ENCODE data around the gene PAX6. TPM values are rescaled to one million over a fixed set of nuclear protein-coding genes. Genes with fewer than 3 reads are reported as not detected.
A peak's percentile ranks its signal among the peaks of the same experiment; 100 is the strongest.

Gene PAX6
- total RNA-seq, 4 donors from 2014 or later, result 0.08 to 1.1 (median 0.55) TPM

DNA sequence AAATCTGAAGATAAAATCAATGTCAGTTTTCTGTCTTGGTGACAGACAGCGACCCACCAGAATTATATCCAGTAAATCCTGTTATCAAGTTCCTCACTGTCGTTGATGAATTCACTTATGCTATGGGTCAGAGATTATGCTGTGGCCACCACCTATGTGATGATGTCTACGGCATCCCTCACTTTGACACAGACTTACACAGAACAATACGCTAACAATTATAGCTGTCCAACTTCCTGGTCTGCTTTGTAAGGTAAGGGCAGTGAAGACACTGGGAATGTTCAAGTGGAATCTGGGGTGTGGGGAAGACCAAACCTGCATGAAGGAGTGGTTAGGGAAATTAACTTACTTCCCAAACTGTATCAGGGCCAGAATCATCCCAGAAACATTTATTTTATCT is 19.3 kb upstream of the PAX6 start:
- no peak overlapping the region for H3K4me3 ChIP-seq
- H3K36me3 ChIP-seq, result no peaks in the 10 kb centered on the region
- no peak overlapping the region for H3K27ac ChIP-seq
- H3K27me3 ChIP-seq, result peaks cover 96% of the 10 kb centered on the region
- no peak for TF ChIP-seq EP300 (IDR thresholded peaks at IDR 0.05)
- no peak for TF ChIP-seq POLR2AphosphoS5 (IDR thresholded peaks at IDR 0.05)
- no peak for TF ChIP-seq POLR2A (IDR thresholded peaks at IDR 0.05)
- TF ChIP-seq, protein P1, sequence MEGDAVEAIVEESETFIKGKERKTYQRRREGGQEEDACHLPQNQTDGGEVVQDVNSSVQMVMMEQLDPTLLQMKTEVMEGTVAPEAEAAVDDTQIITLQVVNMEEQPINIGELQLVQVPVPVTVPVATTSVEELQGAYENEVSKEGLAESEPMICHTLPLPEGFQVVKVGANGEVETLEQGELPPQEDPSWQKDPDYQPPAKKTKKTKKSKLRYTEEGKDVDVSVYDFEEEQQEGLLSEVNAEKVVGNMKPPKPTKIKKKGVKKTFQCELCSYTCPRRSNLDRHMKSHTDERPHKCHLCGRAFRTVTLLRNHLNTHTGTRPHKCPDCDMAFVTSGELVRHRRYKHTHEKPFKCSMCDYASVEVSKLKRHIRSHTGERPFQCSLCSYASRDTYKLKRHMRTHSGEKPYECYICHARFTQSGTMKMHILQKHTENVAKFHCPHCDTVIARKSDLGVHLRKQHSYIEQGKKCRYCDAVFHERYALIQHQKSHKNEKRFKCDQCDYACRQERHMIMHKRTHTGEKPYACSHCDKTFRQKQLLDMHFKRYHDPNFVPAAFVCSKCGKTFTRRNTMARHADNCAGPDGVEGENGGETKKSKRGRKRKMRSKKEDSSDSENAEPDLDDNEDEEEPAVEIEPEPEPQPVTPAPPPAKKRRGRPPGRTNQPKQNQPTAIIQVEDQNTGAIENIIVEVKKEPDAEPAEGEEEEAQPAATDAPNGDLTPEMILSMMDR (IDR thresholded peaks at IDR 0.05), result no peak
- 65 to 85% methylated on average over 2 to 3 of the region's 4 CpGs for WGBS, 2 donors (ENCODE audit: low coverage in 1 of 2)
- H3K4me1 ChIP-seq, result peaks cover 0 to 21% (median 0%) of the 10 kb centered on the region in 3 donors
- ATAC-seq, result no peak
- no peaks in the 10 kb centered on the region for H3K9me3 ChIP-seq

DNA sequence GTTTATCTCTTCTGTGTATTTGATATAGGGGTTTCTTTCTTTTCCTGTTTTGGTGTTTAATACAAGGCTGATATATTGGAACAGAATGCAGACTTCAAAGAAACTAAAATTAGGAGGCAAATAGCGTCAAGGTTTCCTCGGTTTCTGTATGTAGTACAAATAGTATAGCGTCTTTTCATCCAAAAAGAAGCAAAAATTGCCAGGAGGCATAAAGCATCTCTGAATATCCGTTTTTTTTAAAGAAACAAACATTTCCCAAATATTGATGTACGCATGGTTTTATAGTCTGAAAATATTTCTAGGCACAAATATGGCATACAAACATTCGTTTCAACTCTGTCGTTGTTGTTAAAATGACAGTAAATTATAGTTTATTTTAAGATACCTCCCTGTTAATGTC is 17.1 kb upstream of the PAX6 start:
- H3K9me3 ChIP-seq, result no peaks in the 10 kb centered on the region
- H3K4me3 ChIP-seq, result no peak overlapping the region
- H3K27ac ChIP-seq, result no peak overlapping the region
- H3K36me3 ChIP-seq, result no peaks in the 10 kb centered on the region
- H3K27me3 ChIP-seq, result peaks cover 100% of the 10 kb centered on the region
- peaks cover 0 to 30% (median 3%) of the 10 kb centered on the region in 3 donors for H3K4me1 ChIP-seq
- ATAC-seq, result no peak
- TF ChIP-seq POLR2AphosphoS5 (IDR thresholded peaks at IDR 0.05) (no peak), POLR2A (IDR thresholded peaks at IDR 0.05) (no peak), EP300 (IDR thresholded peaks at IDR 0.05) (no peak)
- TF ChIP-seq, protein P1 (IDR thresholded peaks at IDR 0.05), result no peak
- 25% methylated on average over 7 of the region's 7 CpGs for whole genome bisulfite sequencing, 2 donors (ENCODE audit: low coverage in 1 of 2)

DNA sequence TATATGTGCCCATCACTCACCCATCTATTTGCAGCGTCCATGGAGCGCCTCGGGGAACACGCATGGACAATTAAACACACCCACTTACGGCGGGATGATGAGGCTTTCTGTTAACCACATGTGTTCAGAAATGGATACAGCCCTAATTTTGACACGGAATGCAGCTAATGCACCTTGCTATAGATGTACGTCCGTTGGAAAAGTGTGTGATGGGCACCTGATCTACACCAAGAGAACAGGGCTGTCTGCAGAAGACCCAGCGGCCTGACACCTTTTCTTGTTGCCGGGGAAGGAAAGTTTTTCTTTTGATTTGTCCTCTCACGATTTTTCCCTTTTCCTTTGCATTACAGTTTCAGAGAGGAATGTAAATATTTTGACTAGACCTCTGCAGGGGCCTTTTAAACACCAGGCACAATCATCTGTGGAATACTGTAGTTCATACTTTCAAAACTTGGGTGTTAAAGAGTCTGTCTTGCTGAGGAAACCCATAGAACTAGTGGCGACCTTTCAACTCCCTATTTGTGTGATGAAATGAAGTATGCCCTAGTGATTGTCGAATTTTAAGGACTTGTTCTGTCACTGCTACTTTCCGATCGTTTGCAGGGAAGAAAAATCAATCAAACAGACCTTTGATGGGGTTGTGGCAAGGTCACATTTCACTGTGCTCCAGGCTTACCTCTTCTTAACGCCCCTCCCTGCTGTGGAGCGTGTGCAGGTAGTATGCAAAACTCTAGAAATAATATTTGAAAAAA is 16.5 kb upstream of the PAX6 start:
- TF ChIP-seq POLR2A (IDR thresholded peaks at IDR 0.05) (no peak), EP300 (IDR thresholded peaks at IDR 0.05) (no peak), POLR2AphosphoS5 (IDR thresholded peaks at IDR 0.05) (no peak)
- TF ChIP-seq, protein P1 (IDR thresholded peaks at IDR 0.05), result no peak
- no peak overlapping the region for H3K27ac ChIP-seq
- H3K4me3 ChIP-seq, result no peak overlapping the region
- no peaks in the 10 kb centered on the region for H3K9me3 ChIP-seq
- WGBS, 2 donors (ENCODE audit: low coverage in 1 of 2), result 9 to 12% methylated on average over 13 to 15 of the region's 18 CpGs
- no peak for ATAC-seq
- H3K36me3 ChIP-seq, result no peaks in the 10 kb centered on the region
- peaks cover 0 to 30% (median 3%) of the 10 kb centered on the region in 3 donors for H3K4me1 ChIP-seq
- peaks cover 100% of the 10 kb centered on the region for H3K27me3 ChIP-seq

DNA sequence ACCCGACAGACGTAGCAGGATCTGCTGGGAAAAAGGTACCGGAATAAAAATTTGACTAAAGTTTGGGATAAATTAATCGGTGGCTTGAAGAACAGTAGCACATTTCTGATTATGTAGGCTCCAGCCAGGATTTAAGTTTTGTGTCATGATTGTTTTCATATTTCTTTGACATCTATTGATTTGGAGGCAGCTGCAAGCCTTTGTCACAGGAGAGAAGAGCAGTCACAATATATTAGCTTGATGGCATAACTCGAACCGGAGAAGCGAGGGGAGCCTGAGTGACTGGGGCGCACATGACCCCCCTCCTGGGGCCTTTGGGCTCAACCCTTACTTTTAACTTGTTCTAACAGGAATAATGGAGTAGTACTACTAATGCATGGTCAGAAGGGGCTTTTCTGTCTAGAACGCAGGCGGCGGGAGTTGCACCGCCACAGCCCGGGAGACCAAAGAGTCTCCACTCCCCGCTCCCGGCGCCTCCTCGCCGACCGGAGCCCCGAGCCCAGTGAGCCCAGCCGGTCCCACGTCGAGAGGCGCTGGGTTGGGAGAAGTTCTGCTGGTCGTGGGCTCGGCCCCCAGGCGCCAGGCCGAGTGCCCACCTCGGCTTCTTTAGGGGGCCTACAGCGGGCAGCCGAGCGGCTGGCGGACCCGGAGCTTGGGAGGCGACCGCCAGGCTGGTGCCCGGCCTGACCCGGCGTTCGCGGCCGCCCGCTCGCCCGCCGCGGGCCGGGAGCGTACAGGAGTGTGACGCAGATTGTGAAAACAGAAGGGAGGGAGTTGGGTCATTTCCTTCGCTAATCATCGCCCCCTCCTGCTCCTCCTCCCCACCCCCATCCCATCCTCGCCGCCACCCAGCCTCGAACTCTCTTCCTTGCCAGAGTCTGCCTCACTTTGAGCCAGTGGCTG is 15.7 kb upstream of the PAX6 start:
- Histone ChIP-seq H3K27ac (no peak overlapping the region), H3K9me3 (no peaks in the 10 kb centered on the region), H3K4me3 (peak overlapping the region in 1 of 2 donors; percentile 9), H3K27me3 (peaks cover 100% of the 10 kb centered on the region), H3K36me3 (no peaks in the 10 kb centered on the region), H3K4me1 (peaks cover 0 to 30% (median 3%) of the 10 kb centered on the region in 3 donors)
- ATAC-seq, result no peak
- TF ChIP-seq POLR2A (IDR thresholded peaks at IDR 0.05), result no peak
- no peak for TF ChIP-seq EP300 (IDR thresholded peaks at IDR 0.05)
- TF ChIP-seq, protein P1 (IDR thresholded peaks at IDR 0.05), result no peak
- no peak for TF ChIP-seq POLR2AphosphoS5 (IDR thresholded peaks at IDR 0.05)
- WGBS, 2 donors (ENCODE audit: low coverage in 1 of 2), result 7 to 9% methylated on average over 8 to 16 of the region's 55 CpGs
